Upper lobe of right lung (tissue), 1 donor: ENCODE measurements around the gene TGM2. TPM values are rescaled to one million over a fixed set of nuclear protein-coding genes. Genes with fewer than 3 reads are reported as not detected.
A peak's percentile ranks its signal among the peaks of the same experiment; 100 is the strongest.

Experiments
- ATAC-seq: fragments of 200-7000 bp; cut with Tn5 transposase; one replicate; pipeline ENCODE4 v1.9.1; 2020; ENCODE audit warnings: mild to moderate bottlenecking, moderate library complexity
- DNase-seq: peaks from one replicate; pipeline ENCODE4 v3.0.0-alpha.2; 2020
- H3K27ac ChIP-seq: fragments of 200-600 bp; one replicate; pipeline ENCODE4 v1.8.0; 2022
- H3K27me3 ChIP-seq: fragments of 200-600 bp; one replicate; pipeline ENCODE4 v1.8.0; 2022; ENCODE audit warnings: mild to moderate bottlenecking
- H3K36me3 ChIP-seq: fragments of 200-600 bp; one replicate; pipeline ENCODE4 v1.8.0; 2022
- H3K4me1 ChIP-seq: fragments of 200-600 bp; one replicate; pipeline ENCODE4 v1.8.0; 2022
- H3K4me3 ChIP-seq: fragments of 200-600 bp; one replicate; pipeline ENCODE4 v1.8.0; 2022; ENCODE audit warnings: mild to moderate bottlenecking
- H3K9me3 ChIP-seq: fragments of 200-600 bp; one replicate; pipeline ENCODE4 v1.8.0; 2022
- CTCF ChIP-seq: fragments of 200-600 bp; IDR thresholded peaks from one replicate; pipeline ENCODE4 v1.8.0; 2022; ENCODE audit warnings: antibody characterized with exemption
- intact Hi-C: fragments of 100-400 bp; cut with DNase I; formaldehyde crosslinking; loops from one replicate; pipeline ENCODE4 v1.11.0; 2022
- total RNA-seq: library from RNA; stranded (reverse); fragmentation: NEBNext Ultra II Directional; extraction: Animal tissue kit (Norgen Biotek cat#: 25700); gene quantifications from one replicate; pipeline ENCODE4 v1.2.1, GENCODE V29; 2021
- donor health status: DM: no; HTN: yes; CAD: no; lungs with severe emphysema.

Gene TGM2
- total RNA-seq, 1 donor from 2014 or later = 562 TPM

GRCh38 chr20:38169636-38170193, 4.6 kb upstream of the TGM2 start:
- ATAC-seq (no peak), DNase-seq (peak; percentile 45)
- H3K36me3 ChIP-seq = no peaks in the 10 kb centered on the region
- no peak overlapping the region for H3K4me3 ChIP-seq
- peaks cover 42% of the 10 kb centered on the region for H3K4me1 ChIP-seq
- intact Hi-C loops = no loop called here
- no peaks in the 10 kb centered on the region for H3K27me3 ChIP-seq
- no peaks in the 10 kb centered on the region for H3K9me3 ChIP-seq
- no peak for TF ChIP-seq CTCF
- peak overlapping the region; percentile 20 for H3K27ac ChIP-seq

GRCh38 chr20:38168791-38169589, 3.9 kb upstream of the TGM2 start:
- Histone ChIP-seq H3K27ac (peak overlapping the region; percentile 78), H3K4me3 (no peak overlapping the region), H3K36me3 (no peaks in the 10 kb centered on the region), H3K27me3 (no peaks in the 10 kb centered on the region), H3K9me3 (no peaks in the 10 kb centered on the region), H3K4me1 (peaks cover 42% of the 10 kb centered on the region)
- no peak for TF ChIP-seq CTCF
- DNase-seq = peak; percentile 76
- intact Hi-C loops = no loop called here
- peak; percentile 60 for ATAC-seq

GRCh38 chr20:38167851-38168760, 3.0 kb upstream of the TGM2 start:
- Histone ChIP-seq H3K27ac (peak overlapping the region; percentile 78), H3K36me3 (no peaks in the 10 kb centered on the region), H3K4me3 (no peak overlapping the region), H3K9me3 (no peaks in the 10 kb centered on the region), H3K4me1 (peaks cover 39% of the 10 kb centered on the region), H3K27me3 (no peaks in the 10 kb centered on the region)
- ATAC-seq = peak; percentile 53
- no peak for TF ChIP-seq CTCF
- DNase-seq = peak; percentile 86
- intact Hi-C loops = no loop called here

GRCh38 chr20:38167328-38167850, 2.3 kb upstream of the TGM2 start:
- H3K4me1 ChIP-seq = peaks cover 44% of the 10 kb centered on the region
- no peak for ATAC-seq
- intact Hi-C loops = no loop called here

More at GRCh38 chr20:38167328-38167850, 2.3 kb upstream of the TGM2 start:
- no peaks in the 10 kb centered on the region for H3K36me3 ChIP-seq
- H3K4me3 ChIP-seq = no peak overlapping the region
- peak; percentile 17 for DNase-seq
- no peaks in the 10 kb centered on the region for H3K9me3 ChIP-seq
- no peaks in the 10 kb centered on the region for H3K27me3 ChIP-seq
- no peak for TF ChIP-seq CTCF
- H3K27ac ChIP-seq = peak overlapping the region; percentile 78
